HG02938 (cell line): Measurements from ENCODE around the gene LRRC61.
"Not testable (repeated sequence)": the region's sequence is repeated elsewhere in the genome, so short reads cannot be mapped to it uniquely, and the experiment has no call there.

Experiments used
- ATAC-seq: cut with Tn5 transposase; IDR thresholded peaks from one replicate; pipeline ENCODE4 v1.9.1; 2021; ENCODE audit warnings: mild to moderate bottlenecking, moderate library complexity; ENCODE audit not compliant: unreplicated experiment

LRRC61 gene

DNA sequence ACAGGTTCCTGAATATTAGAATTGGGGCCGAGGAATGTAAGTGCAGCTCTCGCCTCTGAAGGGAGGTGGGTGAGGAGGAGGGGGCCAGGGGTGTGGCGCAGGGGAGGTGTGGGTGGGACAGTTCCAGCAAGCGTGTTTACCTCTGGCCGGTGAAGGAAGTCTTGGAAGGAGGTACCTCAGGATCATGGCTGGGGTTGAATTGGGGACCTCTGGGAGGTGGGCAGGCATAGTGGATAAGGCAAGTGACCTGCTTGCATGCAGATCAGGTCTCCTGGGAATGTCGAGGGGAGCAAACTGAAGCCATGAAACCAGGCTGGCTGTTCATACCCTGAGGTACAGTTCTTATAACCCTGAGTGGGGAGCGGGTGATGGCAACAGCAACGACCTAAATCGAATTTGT, 57.9 kb downstream of the LRRC61 start:
- no peak for ATAC-seq

DNA sequence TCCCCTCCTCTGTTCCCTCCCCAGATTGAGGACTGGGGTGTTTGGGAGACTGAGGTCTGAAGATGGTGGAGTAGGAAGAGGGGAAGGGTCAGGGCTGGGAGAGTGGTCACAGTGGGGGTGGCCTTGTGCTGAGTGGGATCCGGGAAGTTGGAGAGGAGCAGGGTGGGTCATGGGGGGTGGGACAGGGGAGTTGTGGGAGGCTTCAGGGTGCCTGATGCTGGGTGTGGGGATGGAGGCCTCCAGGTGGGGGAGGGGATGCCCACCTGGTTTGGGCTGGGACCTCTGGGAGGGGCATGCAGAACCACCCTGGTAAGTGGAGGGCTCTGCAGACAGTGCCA, 58.6 kb downstream of the LRRC61 start:
- ATAC-seq = no peak

DNA sequence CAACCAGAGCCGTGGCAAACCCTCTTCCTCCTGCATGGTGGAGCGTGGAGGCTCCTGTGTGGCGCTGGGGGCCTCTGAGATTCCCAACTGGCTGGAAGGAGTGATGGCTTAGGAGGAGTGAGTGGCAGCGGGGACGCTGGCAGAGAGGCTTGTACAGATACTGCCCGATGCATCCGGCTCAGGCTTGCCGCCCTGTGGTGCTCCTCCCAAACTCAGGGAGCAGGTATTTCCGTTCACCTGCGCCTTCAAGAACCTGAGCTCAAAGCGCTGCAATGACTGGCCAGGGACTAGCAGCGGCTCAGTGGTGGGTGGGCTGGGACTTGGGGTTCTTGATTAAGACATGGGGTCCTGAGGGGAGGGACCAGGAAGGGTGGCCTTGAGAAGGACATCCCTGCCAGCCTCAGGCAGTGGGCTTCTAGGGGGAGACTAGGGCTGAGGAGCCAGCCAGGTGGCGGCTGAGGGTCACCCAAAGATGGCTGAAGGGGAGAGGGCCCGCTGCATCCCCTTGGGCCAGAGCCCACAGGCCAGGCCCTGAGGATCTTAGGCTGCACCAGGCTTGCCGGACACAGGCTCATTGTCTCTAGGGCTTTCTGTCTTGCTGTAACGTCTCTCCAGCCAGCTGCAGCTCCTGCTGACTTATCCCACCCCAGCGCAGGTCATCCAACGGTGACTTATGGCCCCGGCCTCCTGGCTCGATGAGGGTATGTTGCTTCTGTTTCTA, 59.1 kb downstream of the LRRC61 start:
- ATAC-seq = no peak

DNA sequence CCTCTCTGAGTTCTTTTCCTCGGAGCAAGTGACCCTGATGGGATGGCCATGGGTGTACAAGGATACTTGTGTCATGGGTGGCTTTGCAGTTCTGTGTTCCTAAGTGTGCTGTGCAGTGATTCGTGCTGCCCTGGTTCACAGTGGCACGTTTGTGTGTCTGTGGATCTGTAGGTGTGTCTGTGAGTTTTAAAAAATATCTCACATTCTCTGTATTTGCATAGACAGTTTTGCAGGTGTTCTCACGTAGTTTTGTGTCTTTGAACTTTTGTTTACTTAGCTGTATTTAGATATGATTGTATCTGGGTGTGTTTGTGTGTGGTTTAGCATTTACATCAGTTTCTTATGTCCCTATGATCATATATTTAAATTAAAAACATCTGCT, 59.7 kb downstream of the LRRC61 start:
- no peak for ATAC-seq

GRCh38 chr7:150383710-150384397, 60.7 kb downstream of the LRRC61 start:
- ATAC-seq = no peak

DNA sequence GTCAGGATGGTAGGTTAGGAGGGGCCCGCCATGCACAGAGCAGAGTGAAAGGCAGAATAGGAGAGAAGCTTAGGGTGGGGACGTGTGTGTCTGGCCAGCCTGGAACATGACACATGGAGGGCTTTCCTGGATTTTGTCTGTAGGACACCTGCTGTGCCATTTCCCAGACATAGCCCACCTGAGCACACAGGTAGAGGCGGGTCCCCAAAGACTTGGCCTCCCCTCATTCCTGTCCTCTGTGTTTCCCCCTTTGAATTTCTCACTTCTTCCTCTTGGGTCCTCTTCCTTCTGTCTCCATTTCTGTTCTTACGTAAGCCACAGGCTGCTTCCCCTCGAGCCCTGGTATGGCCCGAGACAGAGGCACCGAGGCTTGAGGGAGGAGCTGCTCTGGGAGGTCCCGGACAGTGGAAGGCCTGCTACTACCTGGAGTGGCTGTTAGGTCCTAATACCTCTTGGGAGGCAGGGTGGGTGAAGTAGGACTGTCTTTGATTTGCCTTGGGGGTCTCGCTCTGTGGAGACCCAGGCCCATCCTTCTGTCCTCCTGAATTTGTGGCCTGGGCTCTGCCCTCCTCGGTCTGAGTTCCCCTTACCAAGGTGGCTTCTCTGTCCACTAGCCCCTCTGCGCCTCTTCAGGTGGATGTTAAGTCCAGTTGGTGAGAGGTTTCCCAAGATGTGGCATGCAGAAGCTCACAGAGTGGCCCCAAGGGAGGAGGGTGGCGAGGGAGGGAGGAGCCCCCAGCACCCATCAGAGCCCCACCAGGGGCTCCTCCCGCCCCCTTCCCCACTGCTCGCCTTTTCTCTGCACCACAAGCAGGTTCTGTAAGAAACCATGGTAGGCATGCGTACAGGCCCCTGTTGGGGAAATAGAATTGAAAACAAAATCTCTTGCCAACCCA, 61.5 kb downstream of the LRRC61 start:
- ATAC-seq = no peak

GRCh38 chr7:150385302-150385723, 62.2 kb downstream of the LRRC61 start:
- no peak for ATAC-seq

DNA sequence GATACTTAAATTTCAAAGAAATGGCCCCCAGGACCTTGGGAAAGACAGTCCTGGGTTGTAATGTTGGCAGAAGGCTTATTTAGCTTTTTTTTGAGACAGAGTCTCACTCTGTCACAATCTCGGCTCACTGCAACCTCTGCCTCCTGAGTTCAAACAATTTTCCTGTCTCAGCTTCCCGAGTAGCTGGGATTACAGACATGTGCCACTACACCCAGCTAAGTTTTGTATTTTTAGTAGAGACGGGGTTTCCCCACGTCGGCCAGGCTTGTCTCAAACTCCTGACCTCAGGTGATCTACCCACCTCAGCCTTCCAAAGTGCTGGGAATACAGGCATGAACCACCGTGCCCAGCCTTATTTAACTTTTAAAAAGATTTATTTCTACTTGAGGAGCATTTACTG, 62.7 kb downstream of the LRRC61 start:
- not testable (repeated sequence) for ATAC-seq
